HG02973 (cell line): ENCODE measurements around the gene RSPH1.

ENCODE experiments used
- ATAC-seq: cut with Tn5 transposase; IDR thresholded peaks from one replicate; pipeline ENCODE4 v1.9.1; 2021; ENCODE audit warnings: moderate library complexity; ENCODE audit not compliant: unreplicated experiment

RSPH1 gene

DNA sequence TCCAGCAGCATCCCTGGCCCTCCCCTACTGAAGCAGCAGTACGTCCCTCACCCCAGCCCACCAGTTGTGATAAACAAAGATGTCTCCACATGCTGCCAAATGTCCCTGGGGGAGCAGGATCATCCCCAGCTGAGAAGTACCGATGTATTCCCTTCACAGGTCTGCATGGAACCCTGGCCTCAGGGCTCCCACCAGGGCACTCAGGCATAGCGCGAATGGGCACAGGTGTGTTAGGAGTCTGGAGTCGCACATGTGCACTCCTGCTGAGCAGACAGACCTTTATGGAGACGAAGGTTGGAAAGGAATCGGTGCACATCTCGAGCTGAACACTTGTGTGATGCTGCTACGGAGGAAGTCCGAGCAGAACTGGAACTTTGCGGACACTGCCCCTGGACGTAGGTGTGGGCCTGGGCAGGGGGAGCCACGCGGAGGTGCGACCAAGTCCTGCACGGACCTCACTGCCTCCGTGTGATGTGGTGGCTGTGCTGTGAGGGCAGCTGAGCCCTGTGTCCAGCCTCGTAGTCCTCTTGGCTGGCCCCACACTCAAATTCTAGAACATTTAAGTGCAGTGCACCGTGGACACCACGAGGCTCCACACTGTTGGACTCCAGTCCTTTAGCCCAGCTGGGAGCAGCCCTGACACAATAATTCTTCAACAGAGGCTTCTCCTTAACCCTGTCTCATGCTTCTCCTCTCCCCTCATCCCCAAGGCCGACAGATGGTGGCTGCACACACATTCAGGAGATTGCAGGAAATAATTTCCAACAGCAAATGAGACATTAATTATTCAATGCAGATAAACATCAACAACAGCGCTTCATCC is 43.4 kb downstream of the RSPH1 start:
- no peak for ATAC-seq

DNA sequence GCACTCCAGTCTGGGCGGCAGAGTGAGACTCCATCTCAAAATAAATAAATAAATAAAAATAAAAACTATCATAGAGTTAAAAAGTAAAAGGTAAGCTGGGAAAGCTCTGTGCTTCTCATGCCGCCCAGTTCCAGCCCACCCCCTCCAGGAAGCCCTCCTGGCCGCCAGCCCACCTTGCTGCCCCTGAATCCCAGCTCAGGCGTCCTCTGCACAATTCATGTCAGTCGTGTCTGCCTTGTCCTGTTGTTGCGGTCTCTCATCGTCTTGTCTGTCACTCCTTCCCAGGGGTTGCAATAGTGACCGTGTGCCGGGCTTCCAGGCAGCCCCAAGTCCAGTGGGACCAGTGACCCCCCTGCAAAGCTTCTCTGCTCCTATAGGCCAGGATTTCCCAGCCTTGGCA is 44.1 kb downstream of the RSPH1 start:
- ATAC-seq, result no peak

GRCh38 chr21:42448686-42449085 is 47.3 kb downstream of the RSPH1 start:
- no peak for ATAC-seq

GRCh38 chr21:42447732-42448131 is 48.3 kb downstream of the RSPH1 start:
- no peak for ATAC-seq

DNA sequence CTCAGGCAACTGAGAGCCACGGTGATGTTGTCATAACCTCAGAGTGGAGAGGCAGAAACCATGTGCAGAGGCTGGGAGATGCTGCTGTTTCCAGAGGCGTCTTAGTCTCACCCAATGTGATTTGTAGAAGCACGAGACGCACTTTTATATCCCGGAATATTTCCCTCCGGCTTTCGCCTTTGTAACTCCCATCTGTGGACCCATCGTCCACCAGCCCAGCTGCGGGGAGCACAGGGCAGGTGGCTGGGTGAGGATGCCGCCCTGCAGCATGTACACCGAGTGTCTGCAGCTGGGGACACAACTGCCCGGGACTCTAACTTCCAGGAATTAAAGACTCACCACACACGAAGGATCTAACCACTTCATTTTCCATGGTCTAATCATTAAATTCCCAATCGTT is 48.8 kb downstream of the RSPH1 start:
- ATAC-seq, result no peak

- no peak for ATAC-seq
These were observed 49.5 kb downstream of the RSPH1 start for GRCh38 chr21:42446531-42446930.

- no peak for ATAC-seq
These were observed 50.7 kb downstream of the RSPH1 start for GRCh38 chr21:42445311-42445710.

DNA sequence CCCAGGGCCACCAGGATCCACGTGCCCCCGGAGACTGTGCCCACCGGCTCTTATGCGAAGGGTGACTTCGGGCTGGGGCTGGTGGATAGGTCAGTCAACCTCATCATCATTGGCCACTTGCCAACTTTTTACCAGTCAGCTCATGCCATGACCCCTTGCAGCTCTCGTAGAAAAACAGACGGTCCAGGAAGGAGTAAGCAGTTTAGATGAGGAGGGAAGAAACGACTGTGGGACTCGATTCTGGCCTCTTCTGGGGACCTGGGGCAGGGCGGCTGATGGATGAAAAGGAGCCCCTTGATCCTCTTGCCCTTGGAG is 51.3 kb downstream of the RSPH1 start:
- ATAC-seq, result no peak

DNA sequence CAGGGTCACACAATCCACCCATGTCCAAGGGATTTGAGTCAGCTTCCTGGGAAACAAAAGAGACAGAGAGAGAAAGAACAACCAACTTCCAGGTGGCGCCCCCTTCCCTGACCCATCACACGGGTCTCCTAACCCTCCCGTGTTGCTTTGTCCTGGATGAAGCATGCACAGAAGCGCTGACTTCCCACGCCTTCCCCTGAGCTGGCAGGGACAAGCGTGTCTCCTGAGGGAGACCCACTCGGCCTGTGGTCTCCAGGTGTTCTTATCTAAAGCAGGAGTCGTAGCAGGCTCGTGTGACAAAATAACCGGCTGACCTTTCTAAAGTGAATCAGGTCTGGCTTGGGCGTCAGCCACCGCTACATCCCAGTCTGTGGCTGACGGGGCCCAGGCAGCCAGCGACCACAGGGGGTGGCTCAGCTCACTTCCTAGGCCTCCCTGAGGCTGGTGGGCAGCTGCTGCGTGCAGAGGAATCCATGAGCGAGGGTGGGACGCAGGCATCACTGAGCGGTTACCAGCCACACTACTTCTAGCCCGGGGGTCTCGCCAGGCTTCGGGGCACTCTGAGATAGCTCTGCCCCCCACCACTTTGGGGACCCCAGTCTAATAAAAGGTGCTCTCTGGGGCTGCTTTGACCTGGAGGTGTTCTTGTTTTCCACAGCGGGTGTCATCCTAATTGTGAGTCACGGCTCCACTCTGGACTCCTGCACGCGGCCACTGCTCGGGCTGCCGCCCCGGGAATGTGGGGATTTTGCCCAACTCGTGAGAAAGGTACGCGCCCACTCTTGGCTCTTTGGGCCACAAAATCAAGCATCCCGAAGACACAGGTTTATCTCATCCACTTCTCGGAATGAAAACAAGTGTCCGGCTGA is 51.9 kb downstream of the RSPH1 start:
- ATAC-seq, result no peak

DNA sequence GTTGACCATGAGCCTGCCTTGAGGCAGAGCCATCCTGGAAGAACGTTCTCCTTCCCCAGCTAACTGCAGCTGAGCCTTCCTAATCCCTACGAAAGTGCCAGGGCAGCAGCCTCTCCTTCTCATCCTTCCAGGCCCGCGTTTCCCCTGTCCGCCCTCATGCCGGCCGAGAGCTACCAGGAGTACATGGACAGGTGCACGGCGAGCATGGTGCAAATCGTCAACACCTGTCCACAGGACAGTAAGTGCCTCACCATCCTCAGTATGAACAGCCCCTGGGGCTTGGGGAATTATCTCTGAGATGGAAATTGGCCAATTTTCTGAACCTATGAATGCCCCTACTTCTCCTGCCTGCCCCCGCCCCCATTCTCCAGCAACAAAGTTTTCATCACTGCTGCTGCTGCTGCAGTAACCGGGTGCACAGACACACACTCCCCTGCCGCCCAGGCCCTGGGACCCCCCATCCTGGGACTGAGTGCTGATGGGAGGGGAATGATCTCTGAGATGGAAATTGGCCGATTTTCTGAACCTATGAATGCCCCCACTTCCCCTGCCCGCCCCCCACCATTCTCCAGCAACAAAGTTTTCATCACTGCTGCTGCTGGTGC is 52.7 kb downstream of the RSPH1 start:
- ATAC-seq, result no peak

DNA sequence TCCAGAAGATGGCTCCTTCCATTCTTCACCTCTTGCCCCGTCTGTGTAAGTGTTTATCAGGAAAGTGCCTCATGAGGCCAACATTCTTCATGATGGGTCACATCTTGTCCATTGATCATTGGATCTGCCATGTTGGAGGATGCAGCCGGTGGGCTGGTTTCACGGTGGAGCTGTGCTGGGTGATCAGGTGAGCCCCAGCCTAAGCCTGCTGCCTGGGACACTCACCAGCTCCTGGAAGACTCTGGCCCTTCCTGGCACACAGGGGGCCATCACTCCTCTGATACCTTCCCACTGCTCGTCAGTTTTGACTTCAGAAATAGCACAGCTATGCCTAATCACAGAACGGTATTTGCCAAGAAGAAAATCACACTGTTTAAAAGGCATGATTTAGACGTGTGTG is 54.1 kb downstream of the RSPH1 start:
- ATAC-seq, result no peak

GRCh38 chr21:42440187-42440792 is 55.7 kb downstream of the RSPH1 start:
- ATAC-seq, result peak; percentile 51

- ATAC-seq, result no peak
These were observed 56.5 kb downstream of the RSPH1 start for GRCh38 chr21:42439284-42440186.

GRCh38 chr21:42438316-42439205 is 57.5 kb downstream of the RSPH1 start:
- ATAC-seq, result no peak

DNA sequence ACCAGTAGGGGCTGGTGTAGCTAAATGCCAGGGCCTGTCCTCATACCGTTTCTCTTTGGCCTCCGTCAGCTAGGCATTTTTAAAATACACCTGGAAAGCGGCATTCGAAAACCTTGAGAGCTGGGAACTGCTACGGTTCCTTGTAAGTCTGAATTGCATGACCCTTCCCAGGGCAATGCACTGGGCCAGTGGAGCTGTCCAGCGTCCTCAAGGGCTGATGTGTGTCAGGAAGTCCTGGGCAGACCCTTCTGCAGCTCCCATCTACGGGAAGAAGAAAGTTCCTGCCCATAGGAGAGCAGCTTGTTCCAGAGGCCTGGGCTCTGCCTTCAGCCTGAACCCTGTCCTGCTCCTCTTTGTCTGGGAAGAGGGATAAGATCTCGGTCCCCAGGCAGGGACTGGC is 58.2 kb downstream of the RSPH1 start:
- no peak for ATAC-seq

DNA sequence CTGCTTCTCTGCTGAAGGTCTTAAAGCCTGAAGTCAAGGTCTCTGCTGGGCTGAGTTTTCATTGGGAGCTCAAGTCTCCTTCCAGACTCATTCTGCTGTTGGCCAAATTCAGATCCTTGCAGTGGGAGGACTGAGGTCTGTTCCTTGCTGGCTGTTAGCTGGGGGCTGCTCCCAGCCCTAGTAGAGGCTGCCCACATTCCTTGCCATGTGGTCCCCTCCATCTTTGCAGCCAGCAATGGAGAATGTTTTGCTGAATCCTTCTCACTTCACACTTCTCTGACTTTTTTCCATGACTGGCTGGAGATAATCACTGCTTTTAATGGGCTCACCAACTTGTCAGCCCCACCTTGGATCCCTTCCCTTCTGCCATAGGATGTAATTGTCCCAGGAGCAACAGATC is 59.1 kb downstream of the RSPH1 start:
- no peak for ATAC-seq

DNA sequence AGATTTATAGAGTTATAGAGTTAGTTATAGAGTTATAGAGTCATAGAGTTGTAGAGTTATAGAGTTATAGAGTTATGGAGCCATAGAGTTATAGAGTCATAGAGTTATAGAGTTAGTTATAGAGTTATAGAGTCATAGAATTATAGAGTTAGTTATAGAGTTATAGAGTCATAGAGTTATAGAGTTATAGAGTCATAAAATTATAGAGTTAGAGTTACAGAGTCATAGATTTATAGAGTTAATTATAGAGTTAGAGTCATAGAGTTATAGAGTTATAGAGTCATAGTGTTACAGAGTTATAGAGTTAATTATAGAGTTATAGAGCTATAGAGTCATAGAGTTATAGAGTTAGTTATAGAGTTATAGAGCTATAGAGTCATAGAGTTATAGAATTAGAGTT is 60.2 kb downstream of the RSPH1 start:
- no peak for ATAC-seq

GRCh38 chr21:42435401-42435800 is 60.6 kb downstream of the RSPH1 start:
- no peak for ATAC-seq

DNA sequence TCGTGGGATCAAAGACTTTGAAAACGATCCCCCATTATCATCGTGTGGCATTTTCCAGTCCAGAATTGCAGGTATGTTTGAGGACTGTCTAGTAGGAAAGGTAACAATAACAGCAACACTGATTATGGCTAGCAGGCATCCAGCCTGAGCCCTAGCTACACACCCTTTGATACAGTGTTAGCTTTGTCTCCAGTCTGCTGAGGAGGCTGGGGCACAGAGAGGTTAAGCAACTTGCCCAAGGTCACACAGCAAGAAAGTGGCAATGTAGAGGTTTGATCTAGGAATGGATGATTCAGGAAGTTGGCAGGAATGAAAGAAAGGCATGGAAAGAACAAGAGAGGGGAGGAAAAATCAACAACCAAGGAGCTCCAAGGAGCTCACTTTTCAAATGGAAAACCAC is 61.1 kb downstream of the RSPH1 start:
- no peak for ATAC-seq
